AG09309 (cell line): ENCODE results near the gene TENT4B.

Experiments
- DNase-seq: peaks from one replicate; pipeline ENCODE4 v3.0.0-alpha.2; 2010; ENCODE audit warnings: low read depth
- H3K4me3 ChIP-seq: 2 replicates; pipeline ENCODE4 v1.5.1; 2011; ENCODE audit warnings: mild to moderate bottlenecking, low read depth, low read length, moderate library complexity; ENCODE audit not compliant: control insufficient read depth
- TF ChIP-seq, protein P1 (sequence below): IDR thresholded peaks from 2 replicates; pipeline ENCODE4 v1.5.1; 2011; ENCODE audit warnings: mild to moderate bottlenecking, low read depth, low read length, inconsistent platforms; ENCODE audit not compliant: insufficient read depth, control insufficient read depth; ENCODE audit errors: missing control alignments

Gene TENT4B

GRCh38 chr16:50252082-50252611, 99.0 kb downstream of the TENT4B start:
- H3K4me3 ChIP-seq, result no peak overlapping the region
- no peak for DNase-seq
- TF ChIP-seq, protein P1, sequence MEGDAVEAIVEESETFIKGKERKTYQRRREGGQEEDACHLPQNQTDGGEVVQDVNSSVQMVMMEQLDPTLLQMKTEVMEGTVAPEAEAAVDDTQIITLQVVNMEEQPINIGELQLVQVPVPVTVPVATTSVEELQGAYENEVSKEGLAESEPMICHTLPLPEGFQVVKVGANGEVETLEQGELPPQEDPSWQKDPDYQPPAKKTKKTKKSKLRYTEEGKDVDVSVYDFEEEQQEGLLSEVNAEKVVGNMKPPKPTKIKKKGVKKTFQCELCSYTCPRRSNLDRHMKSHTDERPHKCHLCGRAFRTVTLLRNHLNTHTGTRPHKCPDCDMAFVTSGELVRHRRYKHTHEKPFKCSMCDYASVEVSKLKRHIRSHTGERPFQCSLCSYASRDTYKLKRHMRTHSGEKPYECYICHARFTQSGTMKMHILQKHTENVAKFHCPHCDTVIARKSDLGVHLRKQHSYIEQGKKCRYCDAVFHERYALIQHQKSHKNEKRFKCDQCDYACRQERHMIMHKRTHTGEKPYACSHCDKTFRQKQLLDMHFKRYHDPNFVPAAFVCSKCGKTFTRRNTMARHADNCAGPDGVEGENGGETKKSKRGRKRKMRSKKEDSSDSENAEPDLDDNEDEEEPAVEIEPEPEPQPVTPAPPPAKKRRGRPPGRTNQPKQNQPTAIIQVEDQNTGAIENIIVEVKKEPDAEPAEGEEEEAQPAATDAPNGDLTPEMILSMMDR, result no peak

GRCh38 chr16:50252874-50253513, 99.9 kb downstream of the TENT4B start:
- no peak for DNase-seq
- no peak overlapping the region for H3K4me3 ChIP-seq
- TF ChIP-seq, protein P1, result no peak

DNA sequence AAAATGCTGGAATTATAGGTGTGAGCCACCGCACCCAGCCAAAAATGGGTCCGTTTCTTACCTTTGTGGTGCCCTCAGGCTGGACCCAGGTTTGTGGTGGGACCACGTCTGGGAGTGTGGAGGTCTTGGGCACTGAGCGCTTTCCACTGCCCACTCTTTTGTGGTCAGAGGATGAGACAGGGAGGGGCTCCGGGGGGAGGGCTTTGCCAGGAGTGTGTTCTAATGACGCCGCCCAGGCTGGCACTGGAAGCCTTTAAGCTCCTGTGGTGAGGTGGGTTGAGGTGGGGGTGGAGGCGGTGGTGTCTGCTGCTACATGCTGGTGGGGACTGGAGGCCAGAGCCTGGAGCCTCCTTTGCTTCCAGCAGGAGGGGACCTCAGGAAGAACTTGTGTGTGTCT, 100.4 kb downstream of the TENT4B start:
- DNase-seq, result no peak
- H3K4me3 ChIP-seq, result no peak overlapping the region
- TF ChIP-seq, protein P1, result no peak

- DNase-seq, result no peak
- TF ChIP-seq, protein P1, result no peak
- H3K4me3 ChIP-seq, result no peak overlapping the region
Measured at GRCh38 chr16:50254072-50254471, 101.0 kb downstream of the TENT4B start.

DNA sequence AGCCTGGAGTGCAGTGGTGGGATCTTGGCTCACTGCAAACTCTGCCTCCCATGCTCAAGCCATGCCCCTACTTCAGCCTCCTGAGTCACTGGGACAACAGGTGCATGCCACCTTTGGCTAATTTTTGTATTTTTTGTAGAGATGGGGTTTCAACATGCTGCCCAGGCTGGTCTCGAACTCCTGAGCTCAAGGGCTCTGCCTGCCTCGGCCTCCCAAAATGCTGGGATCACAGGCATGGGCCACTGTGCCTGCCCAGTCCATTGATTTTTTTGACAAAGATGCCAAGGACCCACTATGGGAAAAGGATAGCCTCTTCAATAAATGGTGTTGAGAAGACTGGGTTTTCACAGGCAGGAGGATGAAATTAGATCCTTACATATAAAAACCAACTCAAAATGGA, 102.4 kb downstream of the TENT4B start:
- H3K4me3 ChIP-seq, result no peak overlapping the region
- TF ChIP-seq, protein P1, result no peak
- no peak for DNase-seq

DNA sequence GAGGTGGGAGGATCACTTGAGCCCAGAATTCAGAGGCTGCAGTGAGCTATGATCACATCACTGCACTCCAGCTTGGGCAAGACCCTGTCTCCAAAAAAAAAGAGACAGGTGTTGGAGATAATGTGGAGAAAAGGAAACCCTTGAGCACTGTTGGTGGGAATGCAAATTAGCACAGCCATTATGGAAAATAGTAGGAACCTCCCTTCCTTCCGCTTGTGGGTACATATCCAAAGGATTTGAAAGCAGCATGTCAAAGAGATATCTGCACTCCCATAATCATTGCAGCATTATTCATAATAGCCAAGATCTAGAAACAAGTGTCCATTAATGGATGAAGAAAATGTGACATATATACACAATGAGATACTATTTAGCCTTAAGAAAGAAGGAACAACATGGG, 103.5 kb downstream of the TENT4B start:
- DNase-seq, result no peak
- no peak overlapping the region for H3K4me3 ChIP-seq
- TF ChIP-seq, protein P1, result no peak
